SH-SY5Y (cell line): ENCODE measurements around the gene FBXO21.

Experiments used
- GATA2 ChIP-seq: IDR thresholded peaks from 2 replicates; pipeline ENCODE4 v1.6.1; 2011; ENCODE audit warnings: mild to moderate bottlenecking, low read depth, low read length
- GATA3 ChIP-seq: IDR thresholded peaks from 2 replicates; pipeline ENCODE4 v1.6.1; 2011; ENCODE audit warnings: low read depth, mild to moderate bottlenecking, low read length, moderate library complexity

DNA sequence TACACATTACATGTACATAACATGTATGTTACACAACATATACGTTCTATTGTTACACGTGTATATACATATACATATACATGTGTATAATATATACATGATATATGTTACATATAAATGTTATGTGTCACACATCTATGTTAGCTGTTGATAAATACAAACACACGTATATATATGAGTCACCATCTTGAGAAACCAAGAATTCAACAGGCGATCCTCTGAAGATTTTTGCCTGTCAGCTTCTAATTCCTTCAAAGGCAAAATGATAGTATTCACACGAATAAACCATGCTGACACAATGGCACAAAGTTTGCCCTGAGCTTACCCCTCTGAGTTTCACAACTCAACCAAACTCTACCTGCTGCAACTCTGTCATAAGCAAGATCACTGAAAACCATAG, 60.9 kb downstream of the FBXO21 start:
- TF ChIP-seq GATA2, result no peak
- TF ChIP-seq GATA3, result no peak
